NB4 (cell line): Measurements from ENCODE around the gene FCF1.

Source experiments
- DNase-seq: peaks from one replicate; pipeline ENCODE4 v3.0.0; 2010; ENCODE audit warnings: low read depth
- H3K4me3 ChIP-seq: one replicate; pipeline ENCODE4 v1.5.1; 2011; ENCODE audit warnings: mild to moderate bottlenecking, low read depth, low read length, moderate library complexity
- MYC ChIP-seq: IDR thresholded peaks from 2 replicates; pipeline ENCODE4 v1.6.1; 2011; ENCODE audit warnings: low read depth, low read length
- POLR2A ChIP-seq: IDR thresholded peaks from 2 replicates; pipeline ENCODE4 v1.6.1; 2011; ENCODE audit warnings: mild to moderate bottlenecking; ENCODE audit not compliant: insufficient read length; ENCODE audit errors: extremely low read depth
- TF ChIP-seq, protein P1 (sequence below): IDR thresholded peaks from one replicate; pipeline ENCODE4 v1.5.1; 2012; ENCODE audit warnings: low read depth, low read length
- TF ChIP-seq, protein P2 (sequence below): IDR thresholded peaks from 2 replicates; pipeline ENCODE4 v1.6.1; 2011; ENCODE audit warnings: low read depth, low read length

Gene FCF1

DNA sequence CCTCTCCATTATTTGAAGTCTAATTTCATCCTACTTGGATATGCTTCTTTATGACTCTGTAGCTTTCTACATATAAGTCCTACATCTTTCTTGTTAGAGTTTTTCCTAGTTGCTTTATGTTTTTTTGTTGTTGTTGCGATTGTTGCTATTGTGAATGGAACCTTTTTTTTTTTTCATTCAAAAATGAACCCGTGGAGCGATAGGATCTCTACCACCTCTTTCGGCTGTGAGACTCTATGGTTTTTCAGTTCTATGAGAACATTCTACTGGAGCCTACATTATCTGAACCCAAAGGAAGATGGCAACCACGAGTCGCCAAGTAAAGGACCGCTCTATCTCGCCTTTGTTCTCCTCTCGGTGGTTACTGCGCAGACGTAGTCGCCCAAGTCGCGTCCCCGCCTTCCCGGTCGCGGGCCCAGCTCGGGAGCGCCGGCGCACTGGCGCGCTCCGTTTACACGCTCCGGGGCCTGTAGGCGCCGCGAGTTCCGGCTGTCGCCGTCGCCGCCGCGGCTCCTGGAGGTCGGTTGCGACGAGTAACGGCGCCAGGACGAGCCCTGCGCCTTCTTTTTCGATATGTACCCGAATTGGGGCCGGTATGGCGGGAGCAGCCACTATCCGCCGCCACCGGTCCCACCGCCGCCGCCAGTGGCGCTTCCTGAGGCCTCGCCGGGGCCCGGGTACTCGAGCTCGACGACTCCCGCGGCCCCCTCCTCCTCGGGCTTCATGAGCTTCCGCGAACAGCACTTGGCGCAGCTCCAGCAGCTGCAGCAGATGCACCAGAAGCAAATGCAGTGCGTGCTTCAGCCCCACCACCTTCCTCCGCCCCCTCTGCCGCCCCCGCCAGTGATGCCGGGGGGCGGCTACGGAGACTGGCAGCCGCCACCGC is 50.2 kb downstream of the FCF1 start, which contains the start of gene YLPM1:
YLPM1 (plus strand) TSS at position 400 of the 886 bp plus-strand sequence; CDS start at position 574, 174 bp downstream.
- TF ChIP-seq MYC, result peak; percentile 60
- TF ChIP-seq, protein P1, sequence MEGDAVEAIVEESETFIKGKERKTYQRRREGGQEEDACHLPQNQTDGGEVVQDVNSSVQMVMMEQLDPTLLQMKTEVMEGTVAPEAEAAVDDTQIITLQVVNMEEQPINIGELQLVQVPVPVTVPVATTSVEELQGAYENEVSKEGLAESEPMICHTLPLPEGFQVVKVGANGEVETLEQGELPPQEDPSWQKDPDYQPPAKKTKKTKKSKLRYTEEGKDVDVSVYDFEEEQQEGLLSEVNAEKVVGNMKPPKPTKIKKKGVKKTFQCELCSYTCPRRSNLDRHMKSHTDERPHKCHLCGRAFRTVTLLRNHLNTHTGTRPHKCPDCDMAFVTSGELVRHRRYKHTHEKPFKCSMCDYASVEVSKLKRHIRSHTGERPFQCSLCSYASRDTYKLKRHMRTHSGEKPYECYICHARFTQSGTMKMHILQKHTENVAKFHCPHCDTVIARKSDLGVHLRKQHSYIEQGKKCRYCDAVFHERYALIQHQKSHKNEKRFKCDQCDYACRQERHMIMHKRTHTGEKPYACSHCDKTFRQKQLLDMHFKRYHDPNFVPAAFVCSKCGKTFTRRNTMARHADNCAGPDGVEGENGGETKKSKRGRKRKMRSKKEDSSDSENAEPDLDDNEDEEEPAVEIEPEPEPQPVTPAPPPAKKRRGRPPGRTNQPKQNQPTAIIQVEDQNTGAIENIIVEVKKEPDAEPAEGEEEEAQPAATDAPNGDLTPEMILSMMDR, result peak; percentile 59
- TF ChIP-seq POLR2A, result peak; percentile 88
- TF ChIP-seq, protein P2, sequence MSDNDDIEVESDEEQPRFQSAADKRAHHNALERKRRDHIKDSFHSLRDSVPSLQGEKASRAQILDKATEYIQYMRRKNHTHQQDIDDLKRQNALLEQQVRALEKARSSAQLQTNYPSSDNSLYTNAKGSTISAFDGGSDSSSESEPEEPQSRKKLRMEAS, result peak; percentile 62
- H3K4me3 ChIP-seq, result peak within 1 kb of the TSS; percentile 78
- peak; percentile 97 for DNase-seq

- peak overlapping the region; percentile 78 for H3K4me3 ChIP-seq
- DNase-seq, result peak; percentile 18
- TF ChIP-seq, protein P2, result no peak
- TF ChIP-seq MYC (no peak), POLR2A (no peak)
- TF ChIP-seq, protein P1, result no peak
Measured at GRCh38 chr14:74763803-74764531, 51.0 kb downstream of the FCF1 start.

- DNase-seq, result no peak
- peak overlapping the region; percentile 78 for H3K4me3 ChIP-seq
- no peak for TF ChIP-seq MYC
- no peak for TF ChIP-seq POLR2A
- TF ChIP-seq, protein P1, result no peak
- TF ChIP-seq, protein P2, result no peak
Measured at GRCh38 chr14:74765721-74766120, 52.8 kb downstream of the FCF1 start.

DNA sequence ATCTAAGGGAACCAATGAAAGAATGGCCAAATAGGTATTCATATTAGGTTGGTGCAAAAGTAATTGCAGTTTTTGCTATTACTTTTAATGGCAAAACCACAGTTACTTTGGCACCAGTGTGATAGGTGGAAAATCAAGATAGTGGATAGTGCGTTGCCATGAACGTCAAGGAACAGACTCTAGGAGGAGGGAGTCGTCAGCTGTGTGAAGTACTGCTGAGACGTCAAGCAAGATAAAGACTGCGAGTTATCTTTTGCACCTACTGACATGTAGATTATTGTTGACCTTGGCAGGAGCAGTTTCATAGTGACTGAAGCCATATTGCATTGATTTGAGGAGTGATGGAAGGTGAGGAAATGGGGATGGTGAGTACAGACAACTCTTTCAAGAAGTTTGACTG is 58.5 kb downstream of the FCF1 start:
- no peak overlapping the region for H3K4me3 ChIP-seq
- no peak for DNase-seq
- TF ChIP-seq MYC (no peak), POLR2A (no peak)
- TF ChIP-seq, protein P2, result no peak
- TF ChIP-seq, protein P1, result no peak

GRCh38 chr14:74784634-74785033 is 71.7 kb downstream of the FCF1 start:
- no peak overlapping the region for H3K4me3 ChIP-seq
- TF ChIP-seq, protein P2, result no peak
- TF ChIP-seq POLR2A (no peak), MYC (no peak)
- TF ChIP-seq, protein P1, result no peak
- DNase-seq, result no peak
